Lower leg skin (tissue), 4 donors: Measurements from ENCODE around the gene CAPN13. TPM values are rescaled to one million over a fixed set of nuclear protein-coding genes. Genes with fewer than 3 reads are reported as not detected.

Experiments
- DNase-seq, 2 donors: peaks; one replicate each; pipeline ENCODE4 v3.0.0-alpha.2; 2019; ENCODE audit warnings: low spot score in 2 of 2
- H3K4me3 ChIP-seq: fragments of 200-600 bp; sonication (generic); 2 replicates; pipeline ENCODE4 v1.5.1; 2017; ENCODE audit warnings: mild to moderate bottlenecking, low read depth; ENCODE audit not compliant: poor library complexity, severe bottlenecking
- POLR2A ChIP-seq, 2 donors: fragments of 450-650 bp; IDR thresholded peaks; one replicate each; pipeline ENCODE4 v1.6.1; 2016 to 2017; ENCODE audit warnings: antibody characterized with exemption in 2 of 2, mild to moderate bottlenecking in 1 of 2, moderate library complexity in 1 of 2
- WGBS, 2 donors: methylation state at CpG; one replicate each; pipeline ENCODE4 v1.1.5; 2018; 5-methylcytosine and 5-hydroxymethylcytosine counted together
- intact Hi-C: fragments of 100-400 bp; cut with DNase I; formaldehyde crosslinking; loops from one replicate; pipeline ENCODE4 v1.15.0; 2023; ENCODE audit warnings: low total_unique reads
- total RNA-seq, 4 donors: library from RNA; depleted of rRNA; stranded (reverse); fragments of >200 nt; gene quantifications; one replicate each; pipeline ENCODE4 v1.1.0, GENCODE V29; 2016
- TF ChIP-seq, protein P1 (sequence below), 3 donors: fragments of 450-650 bp; IDR thresholded peaks; one replicate each; pipeline ENCODE4 v1.5.1; 2016; ENCODE audit warnings: antibody characterized with exemption in 3 of 3, mild to moderate bottlenecking in 3 of 3, moderate library complexity in 2 of 3

The CAPN13 gene
- total RNA-seq, 4 donors from 2014 or later: 0.10 to 0.45 (median 0.11) TPM; not detected in 1

DNA sequence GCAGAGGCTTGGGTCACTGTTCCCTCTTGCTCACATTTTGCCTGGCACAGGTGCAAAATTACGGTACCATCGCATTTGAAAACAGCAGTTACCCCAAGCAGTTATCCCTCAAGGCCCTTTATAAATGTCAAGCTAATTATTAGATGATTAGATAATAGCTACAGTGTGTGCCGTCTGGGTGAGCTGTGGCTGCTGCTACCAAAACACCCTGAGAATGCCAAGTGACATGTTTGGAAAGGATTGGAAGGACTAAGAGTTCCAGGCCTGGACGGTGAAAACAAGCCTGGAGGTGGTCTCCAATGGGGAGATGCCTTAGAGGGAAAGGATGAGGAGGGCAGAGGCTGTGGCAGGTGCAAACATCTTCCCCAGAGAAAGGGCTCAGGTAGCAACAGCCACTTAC lies 120.6 kb downstream of the CAPN13 start:
- WGBS, 2 donors: 25 to 29% methylated on average over 4 of the region's 4 CpGs
- peak; percentile 8 to 71 for DNase-seq
- no peak overlapping the region for H3K4me3 ChIP-seq
- intact Hi-C loops: no loop called here
- TF ChIP-seq, protein P1, sequence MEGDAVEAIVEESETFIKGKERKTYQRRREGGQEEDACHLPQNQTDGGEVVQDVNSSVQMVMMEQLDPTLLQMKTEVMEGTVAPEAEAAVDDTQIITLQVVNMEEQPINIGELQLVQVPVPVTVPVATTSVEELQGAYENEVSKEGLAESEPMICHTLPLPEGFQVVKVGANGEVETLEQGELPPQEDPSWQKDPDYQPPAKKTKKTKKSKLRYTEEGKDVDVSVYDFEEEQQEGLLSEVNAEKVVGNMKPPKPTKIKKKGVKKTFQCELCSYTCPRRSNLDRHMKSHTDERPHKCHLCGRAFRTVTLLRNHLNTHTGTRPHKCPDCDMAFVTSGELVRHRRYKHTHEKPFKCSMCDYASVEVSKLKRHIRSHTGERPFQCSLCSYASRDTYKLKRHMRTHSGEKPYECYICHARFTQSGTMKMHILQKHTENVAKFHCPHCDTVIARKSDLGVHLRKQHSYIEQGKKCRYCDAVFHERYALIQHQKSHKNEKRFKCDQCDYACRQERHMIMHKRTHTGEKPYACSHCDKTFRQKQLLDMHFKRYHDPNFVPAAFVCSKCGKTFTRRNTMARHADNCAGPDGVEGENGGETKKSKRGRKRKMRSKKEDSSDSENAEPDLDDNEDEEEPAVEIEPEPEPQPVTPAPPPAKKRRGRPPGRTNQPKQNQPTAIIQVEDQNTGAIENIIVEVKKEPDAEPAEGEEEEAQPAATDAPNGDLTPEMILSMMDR (IDR thresholded peaks at IDR 0.05): no peak
- TF ChIP-seq POLR2A (IDR thresholded peaks at IDR 0.05): no peak

DNA sequence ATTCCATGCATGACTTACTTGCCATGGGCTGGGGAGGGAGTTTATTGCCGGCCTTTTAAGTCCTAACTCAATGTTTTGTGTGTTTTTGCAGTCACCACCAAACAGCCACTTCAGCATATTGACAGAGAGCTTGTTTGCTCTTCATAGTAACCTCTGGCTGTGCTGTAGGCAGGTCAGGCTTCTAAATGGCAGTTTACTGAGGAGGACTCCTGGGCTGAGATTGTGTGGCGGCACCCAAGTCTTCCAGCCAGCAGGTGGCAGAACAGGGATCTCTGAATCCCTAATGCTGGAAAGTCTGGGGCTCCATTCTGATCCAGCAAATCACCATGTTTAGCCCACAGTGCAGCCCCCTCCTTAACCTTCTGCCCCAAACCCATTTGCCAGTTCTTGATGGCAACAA lies 121.2 kb downstream of the CAPN13 start:
- peak in 1 of 2 donors; percentile 4 for DNase-seq
- TF ChIP-seq, protein P1 (IDR thresholded peaks at IDR 0.05): no peak
- TF ChIP-seq POLR2A (IDR thresholded peaks at IDR 0.05): no peak
- intact Hi-C loops: no loop called here
- 93 to 100% methylated on average over 2 of the region's 2 CpGs for WGBS, 2 donors
- no peak overlapping the region for H3K4me3 ChIP-seq

DNA sequence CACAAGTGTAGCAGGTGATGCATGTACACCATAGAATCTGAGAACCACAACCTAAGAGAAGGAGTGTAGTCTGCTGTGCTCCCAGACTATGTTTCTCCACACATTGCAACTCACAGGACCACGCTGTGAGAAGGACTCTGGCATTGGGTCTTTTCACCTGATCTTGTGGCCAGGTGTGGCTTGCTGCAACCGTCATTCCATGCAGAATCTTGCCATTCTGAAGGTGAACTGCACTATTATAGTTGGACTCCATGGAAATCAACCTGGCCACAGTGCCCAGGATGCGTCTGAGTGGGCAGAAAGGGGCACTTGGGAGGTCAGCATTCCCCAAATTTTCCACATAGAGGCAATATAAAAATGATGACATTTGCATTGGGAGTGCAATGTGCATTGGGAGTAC lies 122.2 kb downstream of the CAPN13 start:
- 90 to 96% methylated on average over 3 of the region's 3 CpGs for WGBS, 2 donors
- peak in 1 of 2 donors; percentile 63 for DNase-seq
- H3K4me3 ChIP-seq: no peak overlapping the region
- intact Hi-C loops: no loop called here
- TF ChIP-seq, protein P1 (IDR thresholded peaks at IDR 0.05): no peak
- no peak for TF ChIP-seq POLR2A (IDR thresholded peaks at IDR 0.05)

DNA sequence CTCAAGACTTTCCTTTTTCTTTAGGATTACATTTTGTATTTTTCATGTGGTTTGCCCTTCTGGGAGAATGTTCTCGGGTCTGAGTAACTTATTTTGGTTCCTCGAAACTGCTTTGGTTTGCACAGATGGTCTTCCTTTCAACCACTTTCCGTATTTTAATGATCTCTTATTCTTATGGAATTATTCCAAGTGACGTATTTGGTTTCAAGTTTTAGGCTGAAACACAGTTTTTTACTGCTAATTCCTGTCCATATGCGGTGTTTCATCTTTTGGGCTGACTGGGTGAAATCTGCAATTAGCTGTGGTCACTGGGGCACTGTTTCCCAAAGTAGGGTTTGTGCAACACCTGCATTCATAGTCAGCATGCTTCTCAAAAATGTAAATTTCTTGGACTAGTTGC lies 122.7 kb downstream of the CAPN13 start:
- WGBS, 2 donors: 68 to 69% methylated on average over 5 of the region's 5 CpGs
- no peak for DNase-seq
- intact Hi-C loops: no loop called here
- TF ChIP-seq, protein P1 (IDR thresholded peaks at IDR 0.05): no peak
- TF ChIP-seq POLR2A (IDR thresholded peaks at IDR 0.05): no peak
- H3K4me3 ChIP-seq: no peak overlapping the region

DNA sequence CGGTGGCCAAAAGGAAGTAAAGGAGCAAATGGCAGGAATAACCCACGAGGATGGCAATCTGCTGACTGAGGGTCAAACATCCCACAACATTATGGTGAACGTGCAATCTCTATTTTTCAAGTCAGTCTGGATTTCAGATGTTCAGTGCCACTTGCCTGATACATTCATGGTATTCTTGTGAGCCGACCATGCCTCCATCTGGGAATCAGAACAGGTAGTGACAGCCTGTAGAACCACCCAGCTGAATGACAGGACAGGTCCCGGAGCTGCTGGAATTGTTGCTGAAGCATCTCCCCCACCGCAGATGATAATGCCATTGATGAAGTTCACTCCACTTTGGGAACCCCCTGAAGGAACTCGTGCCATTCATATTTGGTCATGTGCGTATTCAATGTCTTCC lies 123.2 kb downstream of the CAPN13 start:
- intact Hi-C loops: no loop called here
- no peak for DNase-seq
- WGBS, 2 donors: 86 to 92% methylated on average over 8 of the region's 8 CpGs
- no peak overlapping the region for H3K4me3 ChIP-seq
- TF ChIP-seq POLR2A (IDR thresholded peaks at IDR 0.05): no peak
- TF ChIP-seq, protein P1 (IDR thresholded peaks at IDR 0.05): no peak

DNA sequence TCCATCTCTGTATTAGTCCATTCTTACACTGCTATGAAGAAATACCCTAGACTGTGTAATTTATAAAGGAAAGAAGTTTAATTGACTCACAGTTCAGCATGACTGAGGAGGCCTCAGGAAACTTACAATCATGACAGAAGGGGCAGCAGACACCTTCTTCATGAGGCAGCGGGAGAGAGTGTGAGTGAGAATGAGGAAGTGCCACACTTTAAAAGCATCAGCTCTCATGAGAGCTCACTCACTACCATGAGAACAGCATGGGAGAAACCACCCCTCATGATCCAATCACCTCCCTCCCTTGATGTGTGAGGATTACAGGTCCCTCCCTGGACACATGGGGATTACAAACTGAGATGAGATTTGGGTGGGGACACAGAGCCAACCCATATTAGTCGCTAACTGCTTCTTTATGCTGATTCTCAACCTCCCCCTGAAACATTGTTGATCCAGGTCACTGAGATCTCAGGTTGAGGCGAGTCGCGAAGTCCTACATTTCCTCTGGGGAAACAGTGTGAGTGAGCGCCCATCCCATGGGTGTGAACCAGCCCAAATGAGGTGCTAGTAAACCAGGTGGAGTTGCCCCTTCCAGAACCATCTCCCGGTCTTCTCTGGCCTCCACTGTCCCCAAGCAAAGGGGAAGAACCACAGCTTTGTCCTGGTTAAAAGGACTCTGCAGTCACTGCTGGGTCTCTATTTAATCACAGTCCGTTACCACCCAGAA lies 123.8 kb downstream of the CAPN13 start:
- intact Hi-C loops: no loop called here
- no peak overlapping the region for H3K4me3 ChIP-seq
- DNase-seq: peak; percentile 6 to 66
- WGBS, 2 donors: 96 to 97% methylated on average over 8 of the region's 8 CpGs
- TF ChIP-seq, protein P1 (IDR thresholded peaks at IDR 0.05): no peak
